Activated CD8-positive, alpha-beta memory T cell treated with anti-CD3 and anti-CD28 coated beads for 36 hours (primary cell): ENCODE results near the gene ACR. TPM values are rescaled to one million over a fixed set of nuclear protein-coding genes. Genes with fewer than 3 reads are reported as not detected.

Experiments
- CTCF ChIA-PET: fragments of 350-600 bp; sonication (Branson Sonifier 250); formaldehyde crosslinking; loops from one replicate; lab custom pipeline; 2021; ENCODE audit warnings: antibody characterized with exemption; lab: Charles Lee
- POLR2A ChIA-PET: fragments of 350-600 bp; sonication (Branson Sonifier 250); formaldehyde crosslinking; loops from one replicate; lab custom pipeline; 2021; ENCODE audit warnings: antibody characterized with exemption; lab: Charles Lee
- total RNA-seq, 2 experiments: library from RNA; stranded (reverse); gene quantifications; one replicate each; pipeline ENCODE4 v1.2.3, GENCODE V29; 2021

ACR gene
- total RNA-seq, 2 experiments from 2014 or later: not detected

DNA sequence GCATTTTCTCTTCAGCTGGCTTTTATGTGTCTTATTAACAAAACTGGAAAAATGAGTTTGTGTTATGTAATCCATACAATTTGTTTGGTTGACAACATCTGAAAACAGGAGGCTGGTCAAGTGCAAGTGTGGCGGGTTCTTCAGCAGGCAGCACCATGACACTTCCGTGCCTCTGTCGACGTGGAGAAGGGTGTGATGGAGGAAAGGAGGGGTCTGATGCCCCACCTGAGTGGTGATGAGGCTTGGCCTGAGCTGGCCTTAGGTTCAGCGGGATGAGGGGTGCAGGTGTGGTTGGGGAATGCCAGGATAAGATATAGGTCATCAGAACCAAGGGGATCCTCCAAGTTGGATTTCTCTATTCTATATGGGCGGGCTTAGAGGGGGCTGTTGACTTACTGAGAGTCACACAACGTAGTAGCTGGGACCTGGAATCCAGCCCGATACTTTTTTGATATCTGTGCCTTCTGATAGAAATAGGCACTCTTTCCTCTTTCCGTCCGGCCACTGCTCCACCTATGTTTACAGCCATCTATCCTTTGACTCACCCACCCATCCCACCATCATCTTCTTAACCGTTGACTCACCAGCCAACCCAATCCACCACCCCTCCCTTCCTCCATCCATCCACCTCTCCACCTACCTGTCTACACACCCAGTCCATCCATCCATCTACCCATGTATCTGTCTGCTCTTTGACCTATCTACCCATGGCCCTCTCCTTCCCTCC is 36.4 kb upstream of the ACR start:
- POLR2A ChIA-PET: no interaction called here
- CTCF ChIA-PET: no interaction called here

- ChIA-PET POLR2A (no interaction called here), CTCF (no interaction called here)
Measured at GRCh38 chr22:50702261-50702671, 35.7 kb upstream of the ACR start.

- POLR2A ChIA-PET: no interaction called here
- CTCF ChIA-PET: no interaction called here
Measured at GRCh38 chr22:50702821-50703725, 34.9 kb upstream of the ACR start.

GRCh38 chr22:50703726-50704509 is 34.1 kb upstream of the ACR start:
- POLR2A ChIA-PET: no interaction called here
- CTCF ChIA-PET: no interaction called here

GRCh38 chr22:50704510-50705218 is 33.3 kb upstream of the ACR start:
- ChIA-PET CTCF (no interaction called here), POLR2A (no interaction called here)

DNA sequence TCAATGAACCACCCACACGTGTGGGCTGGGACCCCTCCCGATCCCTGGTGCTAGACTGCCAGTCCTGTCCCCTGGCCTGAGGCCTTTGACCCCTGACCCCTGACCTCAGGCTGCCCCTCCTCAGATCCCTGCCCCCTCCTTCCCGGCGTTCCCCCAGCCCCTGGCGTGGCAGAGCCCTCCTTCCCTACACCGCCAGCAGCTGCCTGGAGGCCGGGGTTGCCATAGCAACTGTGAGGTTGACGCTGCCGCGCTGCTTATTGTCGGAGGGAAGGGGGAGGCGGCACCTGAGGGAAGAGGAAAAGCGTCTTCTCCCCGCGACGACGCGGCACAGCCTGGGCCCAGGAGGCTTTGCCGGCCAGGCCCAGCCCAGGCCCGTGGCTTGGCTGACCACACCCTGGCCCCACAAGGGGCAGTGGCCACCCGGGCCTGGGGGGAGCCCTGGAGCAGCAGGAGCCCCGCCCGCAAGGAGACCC is 32.7 kb upstream of the ACR start:
- ChIA-PET CTCF (no interaction called here), POLR2A (no interaction called here)

DNA sequence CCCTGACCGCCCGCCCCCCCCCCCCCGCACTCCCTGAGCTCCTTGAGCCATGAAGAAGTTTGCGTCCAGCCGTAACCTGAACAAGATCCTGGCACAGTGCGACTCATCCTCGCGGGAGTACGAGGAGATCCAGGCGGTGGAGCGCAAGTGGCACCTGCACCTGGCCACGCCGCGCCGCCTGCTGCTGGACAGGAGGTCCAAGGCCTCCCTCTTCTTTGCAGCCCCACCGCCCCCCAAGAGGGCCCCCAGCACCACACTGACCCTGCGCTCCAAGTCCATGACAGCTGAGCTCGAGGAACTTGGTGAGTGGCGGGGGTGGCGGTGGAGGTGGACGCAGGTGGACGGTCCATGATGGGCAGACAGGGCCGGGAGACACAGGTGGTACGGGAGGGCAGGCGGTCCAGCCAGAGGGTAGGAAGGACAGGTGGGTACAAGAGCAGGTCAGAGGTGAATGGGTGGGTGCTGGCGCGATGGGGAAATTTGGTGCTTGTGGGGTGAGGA is 32.1 kb upstream of the ACR start:
- CTCF ChIA-PET: no interaction called here
- POLR2A ChIA-PET: no interaction called here

DNA sequence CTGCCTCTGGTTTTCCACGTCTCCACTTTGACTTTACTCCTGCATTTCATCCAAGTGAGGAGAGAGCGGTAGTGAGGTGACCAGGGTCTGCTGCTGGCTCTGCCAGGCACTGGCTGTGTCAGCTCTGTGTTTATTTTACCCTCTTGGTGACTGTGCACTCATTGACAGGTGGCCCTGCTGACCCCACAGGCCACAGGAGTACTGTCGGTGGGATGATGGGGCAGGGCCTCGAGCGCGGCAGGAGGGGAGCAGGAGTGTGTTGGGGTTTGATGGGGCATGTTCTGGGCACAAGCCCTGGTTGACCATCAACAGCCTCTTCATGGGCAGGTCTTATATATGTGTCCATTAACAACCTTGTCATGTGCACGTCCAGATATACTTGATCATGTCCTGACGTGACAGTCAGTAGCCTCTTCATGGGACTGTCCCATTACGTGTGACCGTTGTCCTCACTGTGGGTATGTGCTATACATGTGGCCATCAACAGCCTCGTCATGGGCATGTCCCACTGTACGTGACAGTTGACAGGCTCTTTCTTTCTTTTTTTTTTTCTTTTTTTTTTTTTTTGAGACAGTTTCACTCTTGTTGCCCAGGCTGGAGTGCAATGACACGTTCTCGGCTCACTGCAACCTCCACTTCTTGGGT is 31.4 kb upstream of the ACR start:
- ChIA-PET CTCF (interaction anchor here (0.6 kb wide), 1 partner anchor 39 kb away, joined by 3 read pairs; no protein-coding TSS in a partner anchor), POLR2A (no interaction called here)

GRCh38 chr22:50708474-50708873 is 29.5 kb upstream of the ACR start:
- CTCF ChIA-PET: interaction anchor here (0.7 kb wide), 1 partner anchor 458 kb away, joined by 3 read pairs; no protein-coding TSS in a partner anchor
- POLR2A ChIA-PET: no interaction called here

DNA sequence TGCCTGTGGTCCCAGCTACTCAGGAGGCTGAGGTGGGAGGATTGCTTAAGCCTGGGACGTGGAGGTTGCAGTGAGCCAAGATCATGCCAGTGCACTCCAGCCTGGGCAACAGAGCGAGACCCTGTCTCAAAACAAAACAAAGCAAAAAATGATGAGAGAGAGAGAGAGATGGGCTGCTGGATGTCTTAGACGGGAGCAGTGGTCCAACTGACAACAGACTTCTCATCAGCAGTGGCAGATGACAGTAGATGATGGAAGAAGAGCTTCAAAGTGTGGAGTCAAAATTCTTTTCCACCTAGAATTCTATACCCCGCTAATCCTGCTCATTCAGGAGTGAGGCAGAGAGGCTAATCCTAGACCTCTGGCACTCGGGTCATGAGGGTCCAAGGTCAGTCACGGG is 29.0 kb upstream of the ACR start:
- CTCF ChIA-PET: no interaction called here
- POLR2A ChIA-PET: no interaction called here

DNA sequence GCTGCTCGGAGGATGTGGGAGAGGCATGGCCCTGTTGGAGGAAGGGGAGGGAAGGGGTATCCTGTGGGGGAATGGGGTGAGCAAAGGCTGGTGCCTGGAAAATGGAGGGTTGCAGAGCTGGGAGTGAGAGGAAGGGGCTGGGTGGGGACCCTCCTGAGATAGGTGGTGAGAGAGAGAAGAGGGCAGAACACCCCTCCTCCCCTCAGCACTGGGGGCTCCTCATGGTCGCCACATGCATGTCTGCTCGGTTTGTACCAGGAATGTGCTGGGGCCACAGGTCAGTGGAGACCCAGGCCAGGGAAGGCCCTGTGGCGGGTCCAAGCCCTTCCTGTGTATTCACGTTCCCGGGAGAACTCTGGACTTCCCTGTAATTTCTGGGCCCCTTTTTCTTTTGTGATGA is 27.8 kb upstream of the ACR start:
- CTCF ChIA-PET: no interaction called here
- POLR2A ChIA-PET: no interaction called here

GRCh38 chr22:50710886-50711285 is 27.1 kb upstream of the ACR start:
- ChIA-PET POLR2A (no interaction called here), CTCF (no interaction called here)

DNA sequence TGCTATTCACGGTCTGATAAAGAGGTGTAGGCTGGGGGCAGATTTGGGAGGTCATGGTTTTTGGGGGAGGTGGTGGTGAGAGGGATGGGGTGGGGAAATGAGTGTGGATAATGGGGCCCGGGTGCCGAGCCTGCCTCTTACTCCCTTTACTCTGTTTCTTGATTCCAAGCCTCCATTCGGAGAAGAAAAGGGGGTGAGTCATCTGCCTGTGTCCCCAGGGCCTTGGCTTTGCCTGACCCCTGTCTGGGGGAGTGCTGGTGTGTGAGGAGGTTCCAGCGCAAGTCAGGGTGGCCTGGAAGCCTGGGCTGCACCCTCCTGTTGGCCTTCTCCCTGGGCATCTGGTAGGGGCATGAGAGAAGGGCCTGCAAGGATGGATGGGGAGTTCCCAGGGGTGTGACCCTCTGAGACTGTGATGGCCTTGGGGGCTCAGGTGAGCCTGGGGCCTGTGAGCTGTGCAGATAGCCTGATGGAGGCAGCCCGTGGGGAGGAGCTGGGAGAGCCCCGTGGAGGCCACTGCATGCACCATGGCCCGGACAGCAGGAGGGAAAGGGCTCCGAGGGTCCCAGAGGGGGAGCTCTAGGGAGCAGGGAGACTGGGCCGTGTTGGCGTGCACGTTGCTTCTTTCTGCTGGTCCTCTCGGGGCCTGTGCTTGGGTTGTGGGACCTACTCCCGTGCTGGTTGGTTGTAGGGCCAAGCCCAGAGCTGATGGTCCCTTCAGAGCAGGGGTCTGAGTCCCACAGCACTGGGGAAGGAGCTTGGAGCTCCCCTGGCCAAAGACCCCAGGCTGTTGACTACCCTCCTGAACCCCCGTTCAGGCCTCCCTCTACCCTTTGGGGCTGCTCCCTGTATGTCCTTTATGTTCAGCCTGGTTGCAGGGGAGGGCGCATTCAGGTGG is 26.3 kb upstream of the ACR start:
- POLR2A ChIA-PET: no interaction called here
- CTCF ChIA-PET: no interaction called here

GRCh38 chr22:50712341-50713007 is 25.5 kb upstream of the ACR start:
- ChIA-PET CTCF (no interaction called here), POLR2A (no interaction called here)

DNA sequence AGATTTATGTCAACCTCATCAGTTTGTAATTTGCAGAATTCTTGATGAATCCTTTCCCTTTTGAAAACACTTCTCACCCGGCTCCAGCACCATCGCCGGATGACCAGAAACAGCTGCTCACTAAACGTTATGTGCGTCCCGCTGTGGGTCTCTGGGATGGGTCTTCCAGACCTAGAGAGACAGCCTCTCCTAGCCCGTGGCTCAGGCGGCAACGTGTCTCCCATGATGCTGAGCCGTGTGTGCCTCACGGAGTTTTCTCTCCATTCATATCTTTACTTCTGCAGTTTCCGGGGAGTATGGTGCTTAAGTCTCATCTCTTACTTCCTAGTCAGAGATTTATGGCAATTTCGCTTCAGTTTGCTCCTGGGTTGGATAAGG is 25.0 kb upstream of the ACR start:
- CTCF ChIA-PET: no interaction called here
- POLR2A ChIA-PET: no interaction called here

- POLR2A ChIA-PET: no interaction called here
- CTCF ChIA-PET: no interaction called here
Measured at GRCh38 chr22:50713571-50714056, 24.4 kb upstream of the ACR start.

- POLR2A ChIA-PET: no interaction called here
- CTCF ChIA-PET: no interaction called here
Measured at GRCh38 chr22:50714150-50714549, 23.9 kb upstream of the ACR start.
